ENCODE data around the gene GC. TPM values are rescaled to one million over a fixed set of nuclear protein-coding genes. Genes with fewer than 3 reads are reported as not detected.

The GC gene
- total and polyA plus RNA-seq, 2 of the 4 experiments (the other 2 are of a cell fraction) = not detected

GRCh38 chr4:71697031-71697430, 86.8 kb downstream of the GC start:
- Histone ChIP-seq H4K91ac (ENCODE audit: insufficient read depth, low read depth, low read length) (no peak overlapping the region), H3K27me3 (ENCODE audit: control insufficient read depth, insufficient read depth, low read length) (peaks cover 13% of the 10 kb centered on the region), H4K8ac (ENCODE audit: low read depth in 2 of 2, low read length in 2 of 2) (no peak overlapping the region), H3K9me3 (ENCODE audit: control insufficient read depth, insufficient read depth, low read length) (no peaks in the 10 kb centered on the region), H3K23ac (ENCODE audit: low read depth, low read length) (no peak overlapping the region), H3K9me1 (ENCODE audit: insufficient read depth, low read length) (no peaks in the 10 kb centered on the region), H2AK9ac (replicated peaks; ENCODE audit: low read depth, low read length, poor library complexity) (no peak overlapping the region), H3K4me2 (ENCODE audit: low read depth, low read length) (no peak overlapping the region), H3K4me1 (ENCODE audit: control insufficient read depth, insufficient read depth, low read length) (no peaks in the 10 kb centered on the region), H3K36me3 (ENCODE audit: control insufficient read depth, insufficient read depth, low read length) (no peaks in the 10 kb centered on the region), H3K18ac (ENCODE audit: low read depth, low read length) (no peak overlapping the region), H3K27ac (ENCODE audit: insufficient read depth, low read length) (no peak overlapping the region), H3K79me1 (ENCODE audit: low read depth in 1 of 2, low read length in 2 of 2) (no peaks in the 10 kb centered on the region), H2BK5ac (ENCODE audit: low read depth, low read length, poor library complexity, severe bottlenecking) (no peak overlapping the region), H2AFZ (replicated peaks; ENCODE audit: low read length, poor library complexity) (no peak overlapping the region), H4K20me1 (ENCODE audit: insufficient read depth, low read length) (no peaks in the 10 kb centered on the region), H3K4me3 (ENCODE audit: insufficient read depth, low read depth, low read length) (no peak overlapping the region), H2AK5ac (ENCODE audit: low read depth, low read length) (no peak overlapping the region), H2BK20ac (ENCODE audit: low read depth, low read length) (no peak overlapping the region), H4K5ac (ENCODE audit: low read depth, low read length) (no peak overlapping the region), H2BK120ac (ENCODE audit: low read depth, low read length) (no peak overlapping the region), H2BK15ac (ENCODE audit: low read depth, low read length) (no peak overlapping the region), H3K9ac (ENCODE audit: low read depth, low read length) (no peak overlapping the region), H3K14ac (replicated peaks; ENCODE audit: low read depth, low read length) (no peak overlapping the region), H3K56ac (ENCODE audit: extremely low read depth, insufficient read depth, low read length) (no peak overlapping the region), H3K4ac (ENCODE audit: low read depth, low read length) (no peak overlapping the region)
- in situ Hi-C loops (cut with MboI; ENCODE audit: low sequenced_read_pairs) (no loop called here), intact Hi-C loops (cut with micrococcal nuclease) (no loop called here), dilution Hi-C loops (cut with HindIII; ENCODE audit: low sequenced_read_pairs, unreplicated experiment) (no loop called here)
- no TSS peak for BruUV-seq (replicated peaks)
- ChIA-PET CTCF (interaction anchor here (0.6 kb wide), 1 partner anchor 525 kb away, joined by 6 read pairs; no protein-coding TSS in a partner anchor), POLR2A (ENCODE audit: unreplicated experiment) (no interaction called here)
- ATAC-seq (ENCODE audit: low read depth) = no peak
- TF ChIP-seq RAD21 (IDR thresholded peaks at IDR 0.05; ENCODE audit: low read length) = no peak
- no peak for TF ChIP-seq SMC3 (IDR thresholded peaks at IDR 0.05; ENCODE audit: low read depth, low read length)
- TF ChIP-seq, protein P1, sequence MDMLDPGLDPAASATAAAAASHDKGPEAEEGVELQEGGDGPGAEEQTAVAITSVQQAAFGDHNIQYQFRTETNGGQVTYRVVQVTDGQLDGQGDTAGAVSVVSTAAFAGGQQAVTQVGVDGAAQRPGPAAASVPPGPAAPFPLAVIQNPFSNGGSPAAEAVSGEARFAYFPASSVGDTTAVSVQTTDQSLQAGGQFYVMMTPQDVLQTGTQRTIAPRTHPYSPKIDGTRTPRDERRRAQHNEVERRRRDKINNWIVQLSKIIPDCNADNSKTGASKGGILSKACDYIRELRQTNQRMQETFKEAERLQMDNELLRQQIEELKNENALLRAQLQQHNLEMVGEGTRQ (IDR thresholded peaks at IDR 0.05; ENCODE audit: low read depth, low read length) = no peak
- TF ChIP-seq POLR2A (IDR thresholded peaks at IDR 0.05; ENCODE audit: low read depth, low read length) = no peak
- TF ChIP-seq RFX5 (IDR thresholded peaks at IDR 0.05; ENCODE audit: low read depth, low read length) = no peak
- TF ChIP-seq CHD1 (IDR thresholded peaks at IDR 0.05; ENCODE audit: low read depth, low read length) = no peak
- no peak for TF ChIP-seq RCOR1 (IDR thresholded peaks at IDR 0.05; ENCODE audit: insufficient replicate concordance, low read length)
- TF ChIP-seq MAZ (IDR thresholded peaks at IDR 0.05; ENCODE audit: borderline replicate concordance, low read depth, low read length) = no peak
- no peak for TF ChIP-seq MAFK (IDR thresholded peaks at IDR 0.05; ENCODE audit: low read depth, low read length)
- no peak for TF ChIP-seq NFE2L2 (IDR thresholded peaks at IDR 0.05; ENCODE audit: low read depth, low read length)
- no peak for TF ChIP-seq CEBPB (IDR thresholded peaks at IDR 0.05; ENCODE audit: low read depth, low read length)
- no peak for TF ChIP-seq MXI1 (IDR thresholded peaks at IDR 0.05; ENCODE audit: borderline replicate concordance, low read depth, low read length)
- TF ChIP-seq, protein P2, sequence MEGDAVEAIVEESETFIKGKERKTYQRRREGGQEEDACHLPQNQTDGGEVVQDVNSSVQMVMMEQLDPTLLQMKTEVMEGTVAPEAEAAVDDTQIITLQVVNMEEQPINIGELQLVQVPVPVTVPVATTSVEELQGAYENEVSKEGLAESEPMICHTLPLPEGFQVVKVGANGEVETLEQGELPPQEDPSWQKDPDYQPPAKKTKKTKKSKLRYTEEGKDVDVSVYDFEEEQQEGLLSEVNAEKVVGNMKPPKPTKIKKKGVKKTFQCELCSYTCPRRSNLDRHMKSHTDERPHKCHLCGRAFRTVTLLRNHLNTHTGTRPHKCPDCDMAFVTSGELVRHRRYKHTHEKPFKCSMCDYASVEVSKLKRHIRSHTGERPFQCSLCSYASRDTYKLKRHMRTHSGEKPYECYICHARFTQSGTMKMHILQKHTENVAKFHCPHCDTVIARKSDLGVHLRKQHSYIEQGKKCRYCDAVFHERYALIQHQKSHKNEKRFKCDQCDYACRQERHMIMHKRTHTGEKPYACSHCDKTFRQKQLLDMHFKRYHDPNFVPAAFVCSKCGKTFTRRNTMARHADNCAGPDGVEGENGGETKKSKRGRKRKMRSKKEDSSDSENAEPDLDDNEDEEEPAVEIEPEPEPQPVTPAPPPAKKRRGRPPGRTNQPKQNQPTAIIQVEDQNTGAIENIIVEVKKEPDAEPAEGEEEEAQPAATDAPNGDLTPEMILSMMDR (conservative IDR thresholded peaks at IDR 0.05; ENCODE audit: low read depth, low read length) = no peak
- DNase-seq = no peak
- WGBS, 2 experiments (ENCODE audit: extremely low coverage in 2 of 2, insufficient read length in 1 of 2) = no CpG with 5 or more reads among the region's 4 CpGs

Data from IMR-90 (cell line).